HepG2 (cell line): ENCODE data around the gene MMP19. TPM values are rescaled to one million over a fixed set of nuclear protein-coding genes. Genes with fewer than 3 reads are reported as not detected.

Experiments
- CEBPZ ChIP-seq: IDR thresholded peaks from 2 replicates; pipeline ENCODE4 v1.6.1; 2012; ENCODE audit warnings: low read length, improper control_type of control experiment
- HHEX ChIP-seq: IDR thresholded peaks from 2 replicates; pipeline ENCODE4 v1.6.1; 2016; ENCODE audit warnings: control low read depth
- HNF1B ChIP-seq: sonication (generic); formaldehyde crosslinking; IDR thresholded peaks from 2 replicates; pipeline ENCODE4 v1.5.1; 2020; ENCODE audit warnings: mild to moderate bottlenecking, moderate library complexity, missing genetic modification reagents
- MED1 ChIP-seq: sonication (generic); formaldehyde crosslinking; IDR thresholded peaks from 2 replicates; pipeline ENCODE4 v1.4.0; 2020; ENCODE audit warnings: missing genetic modification reagents
- MTA1 ChIP-seq: sonication (generic); formaldehyde crosslinking; IDR thresholded peaks from 2 replicates; pipeline ENCODE4 v1.4.0; 2020; ENCODE audit warnings: missing genetic modification reagents, mild to moderate bottlenecking, borderline replicate concordance
- SKIL ChIP-seq: sonication (generic); formaldehyde crosslinking; IDR thresholded peaks from 2 replicates; pipeline ENCODE4 v1.8.0; 2022; ENCODE audit warnings: missing genetic modification reagents, mild to moderate bottlenecking, moderate library complexity, borderline replicate concordance
- SP140L ChIP-seq: sonication (generic); formaldehyde crosslinking; IDR thresholded peaks from 2 replicates; pipeline ENCODE4 v1.4.0; 2020; ENCODE audit warnings: missing genetic modification reagents, borderline replicate concordance
- SYNCRIP ChIP-seq: fragments of 200-400 bp; formaldehyde crosslinking; IDR thresholded peaks from 2 replicates; pipeline ENCODE4 v1.6.1; 2018; ENCODE audit warnings: mild to moderate bottlenecking, low read depth, low read length; ENCODE audit not compliant: insufficient read depth
- TAF1 ChIP-seq: sonication (generic); formaldehyde crosslinking; IDR thresholded peaks from 2 replicates; pipeline ENCODE4 v1.4.0; 2020; ENCODE audit warnings: missing genetic modification reagents
- TRIM24 ChIP-seq: sonication (generic); formaldehyde crosslinking; IDR thresholded peaks from 2 replicates; pipeline ENCODE4 v1.8.0; 2022; ENCODE audit warnings: mild to moderate bottlenecking, missing genetic modification reagents
- ZNF17 ChIP-seq: sonication (generic); formaldehyde crosslinking; IDR thresholded peaks from 2 replicates; pipeline ENCODE4 v1.5.0; 2020; ENCODE audit warnings: mild to moderate bottlenecking, missing genetic modification reagents
- ZNF33A ChIP-seq: sonication (generic); formaldehyde crosslinking; IDR thresholded peaks from 2 replicates; pipeline ENCODE4 v1.5.1; 2020; ENCODE audit warnings: missing genetic modification reagents, mild to moderate bottlenecking, moderate library complexity, borderline replicate concordance
- ZNF432 ChIP-seq: sonication (generic); formaldehyde crosslinking; IDR thresholded peaks from 2 replicates; pipeline ENCODE4 v1.5.0; 2020; ENCODE audit warnings: missing genetic modification reagents, mild to moderate bottlenecking, borderline replicate concordance
- ZNF660 ChIP-seq: sonication (generic); formaldehyde crosslinking; IDR thresholded peaks from 2 replicates; pipeline ENCODE4 v1.5.1; 2020; ENCODE audit warnings: mild to moderate bottlenecking, low read depth, missing genetic modification reagents, borderline replicate concordance
- ZNF691 ChIP-seq: sonication (generic); formaldehyde crosslinking; IDR thresholded peaks from 2 replicates; pipeline ENCODE4 v1.4.0; 2020; ENCODE audit warnings: missing genetic modification reagents, low read depth, mild to moderate bottlenecking, borderline replicate concordance
- ZNF704 ChIP-seq: sonication (generic); formaldehyde crosslinking; IDR thresholded peaks from 2 replicates; pipeline ENCODE4 v1.8.1; 2023; ENCODE audit warnings: mild to moderate bottlenecking, inconsistent platforms, moderate library complexity, missing genetic modification reagents, borderline replicate concordance
- ZNF775 ChIP-seq: sonication (generic); formaldehyde crosslinking; IDR thresholded peaks from 2 replicates; pipeline ENCODE4 v1.4.0; 2020; ENCODE audit warnings: missing genetic modification reagents, mild to moderate bottlenecking, moderate library complexity, borderline replicate concordance
- ZNF784 ChIP-seq: sonication (generic); formaldehyde crosslinking; IDR thresholded peaks from 2 replicates; pipeline ENCODE4 v1.5.1; 2020; ENCODE audit warnings: missing genetic modification reagents, mild to moderate bottlenecking, borderline replicate concordance
- ZNF850 ChIP-seq: sonication (generic); formaldehyde crosslinking; conservative IDR thresholded peaks from 2 replicates; pipeline ENCODE4 v1.9.0; 2021; ENCODE audit warnings: mild to moderate bottlenecking, missing genetic modification reagents
- polyA plus RNA-seq, 8 experiments: library from polyadenylated mRNA; depleted of rRNA in 3 of 8; stranded (reverse) in 7 of 8; unstranded in 1 of 8; fragments of >200 nt; fragmentation: Illumina TruSeq in 4 of 8; extraction: Trizol in 4 of 8; gene quantifications; 2 replicates each; pipeline versions ENCODE4 v1.2.1 to v1.2.3, GENCODE V29; 2011 to 2016; ENCODE audit warnings: low read depth in 4 of 8, missing spikeins in 1 of 8, mixed read lengths in 1 of 8; ENCODE audit not compliant: insufficient read depth in 1 of 8
- total RNA-seq, 5 experiments: library from RNA; depleted of rRNA; stranded (reverse); fragments of >200 nt; fragmentation: Illumina TruSeq; extraction: Trizol; gene quantifications; 2 replicates each; pipeline ENCODE4 v1.2.3, GENCODE V29; 2016; ENCODE audit warnings: low read depth in 1 of 5

Gene MMP19
- total and polyA plus RNA-seq, 2 of the 13 experiments (the other 11 are each of a cell fraction or from before 2014, with no cell fraction given), result 0.07 to 0.08 TPM

- TF ChIP-seq CEBPZ, result no peak
- TF ChIP-seq SKIL (CRISPR knock-in tag), result no peak
- TF ChIP-seq ZNF691 (CRISPR knock-in tag), result no peak
- TF ChIP-seq ZNF850 (CRISPR knock-in tag), result no peak
- no peak for TF ChIP-seq ZNF775
- TF ChIP-seq ZNF784, result no peak
- TF ChIP-seq ZNF432 (CRISPR knock-in tag), result no peak
- no peak for TF ChIP-seq HHEX (CRISPR knock-in tag)
- TF ChIP-seq MED1 (CRISPR knock-in tag), result no peak
- no peak for TF ChIP-seq ZNF704 (CRISPR knock-in tag)
- TF ChIP-seq ZNF33A, result no peak
- no peak for TF ChIP-seq SP140L (CRISPR knock-in tag)
- peak; percentile 27; the same call in 1 of the 2 replicates for TF ChIP-seq TAF1 (CRISPR knock-in tag)
- TF ChIP-seq MTA1 (CRISPR knock-in tag), result no peak
- TF ChIP-seq TRIM24 (CRISPR knock-in tag), result no peak
- no peak for TF ChIP-seq SYNCRIP
- TF ChIP-seq ZNF17, result no peak
- TF ChIP-seq HNF1B, result no peak
- TF ChIP-seq ZNF660 (CRISPR knock-in tag), result no peak
These were observed 12.7 kb downstream of the MMP19 start (continued) for GRCh38 chr12:55829967-55830600.
